ENCODE measurements around the gene TCERG1L.

Gene TCERG1L

DNA sequence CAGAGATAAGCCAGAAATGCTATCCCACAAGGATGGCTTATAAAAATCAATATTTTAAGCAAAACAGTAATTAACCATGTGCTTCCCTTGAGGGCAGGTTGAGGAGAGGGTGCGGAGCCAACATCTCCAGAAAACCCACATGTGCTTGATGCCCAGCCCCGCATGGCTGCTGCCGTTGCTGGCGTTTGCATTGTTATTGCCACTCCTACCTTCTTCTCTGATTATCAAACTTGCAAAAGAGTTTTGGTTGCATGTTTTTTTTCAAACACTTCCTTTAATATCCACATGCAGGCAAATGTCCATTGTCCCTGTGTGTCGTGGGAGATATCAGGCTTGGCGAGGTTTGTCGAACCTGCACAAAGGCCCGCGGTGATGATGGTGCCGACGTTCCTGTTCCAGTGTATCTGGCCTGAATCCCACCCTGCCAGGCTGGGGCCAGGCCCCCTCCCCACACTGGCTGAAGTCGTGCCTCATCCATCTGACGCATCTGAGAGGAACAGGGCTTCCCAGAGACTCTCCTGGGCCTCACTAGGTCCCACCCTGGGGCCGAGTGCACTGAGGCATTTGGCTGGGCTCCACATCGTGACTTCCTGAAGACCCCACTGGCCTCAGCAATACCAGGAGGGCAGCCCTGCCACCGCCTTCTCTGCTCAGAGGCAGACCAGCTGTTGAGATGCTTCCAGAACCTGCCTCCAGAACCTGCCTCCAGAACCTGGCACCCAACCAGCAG is 40.9 kb downstream of the TCERG1L start:
- no peak for DNase-seq

DNA sequence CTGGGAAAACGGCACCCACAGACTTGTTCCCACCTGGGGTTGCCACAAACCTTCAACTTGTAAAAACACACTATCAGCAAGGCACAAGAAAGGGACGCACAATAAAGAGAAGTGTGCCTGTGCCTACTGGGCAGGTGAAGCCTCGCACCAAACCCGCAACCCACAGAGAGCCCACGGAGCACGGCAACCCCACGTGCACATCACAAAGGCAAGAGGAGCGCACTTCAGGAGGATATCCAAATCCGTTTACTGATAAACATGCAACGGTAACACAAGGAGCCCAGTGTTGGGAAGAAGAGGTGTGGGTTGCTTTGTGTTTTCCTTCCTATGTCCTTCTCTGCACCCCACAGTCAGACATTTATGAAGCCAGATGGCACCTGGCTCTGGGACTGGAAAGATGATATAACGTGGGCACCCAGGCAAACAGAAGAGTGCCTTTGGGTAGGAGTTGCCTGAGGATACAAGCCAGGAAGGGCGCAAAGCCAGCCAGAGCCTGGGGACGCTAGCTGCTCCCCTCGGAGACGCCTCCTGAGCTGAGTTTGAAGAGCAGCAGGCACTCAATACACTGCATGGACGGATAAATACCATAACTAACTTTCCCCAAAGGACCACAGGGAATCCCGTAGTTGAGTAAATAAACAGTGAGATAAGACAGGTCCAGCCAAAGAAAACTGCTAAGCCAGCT is 41.6 kb downstream of the TCERG1L start:
- DNase-seq: no peak

DNA sequence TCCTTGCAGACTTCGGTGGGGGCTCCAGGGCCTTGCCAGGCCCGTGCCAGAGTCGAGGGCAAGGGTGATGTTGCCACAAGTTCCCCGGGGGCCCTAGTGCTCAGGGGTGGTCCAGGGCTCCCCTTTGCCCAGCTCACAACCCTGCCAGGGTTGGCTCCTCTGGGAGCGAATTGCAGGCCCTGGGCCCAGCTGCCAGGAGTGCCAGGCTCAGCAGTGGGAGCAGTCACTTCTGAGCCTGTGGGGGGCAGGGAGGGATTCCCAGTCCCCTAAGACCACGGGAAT is 43.8 kb downstream of the TCERG1L start:
- no peak for DNase-seq

DNA sequence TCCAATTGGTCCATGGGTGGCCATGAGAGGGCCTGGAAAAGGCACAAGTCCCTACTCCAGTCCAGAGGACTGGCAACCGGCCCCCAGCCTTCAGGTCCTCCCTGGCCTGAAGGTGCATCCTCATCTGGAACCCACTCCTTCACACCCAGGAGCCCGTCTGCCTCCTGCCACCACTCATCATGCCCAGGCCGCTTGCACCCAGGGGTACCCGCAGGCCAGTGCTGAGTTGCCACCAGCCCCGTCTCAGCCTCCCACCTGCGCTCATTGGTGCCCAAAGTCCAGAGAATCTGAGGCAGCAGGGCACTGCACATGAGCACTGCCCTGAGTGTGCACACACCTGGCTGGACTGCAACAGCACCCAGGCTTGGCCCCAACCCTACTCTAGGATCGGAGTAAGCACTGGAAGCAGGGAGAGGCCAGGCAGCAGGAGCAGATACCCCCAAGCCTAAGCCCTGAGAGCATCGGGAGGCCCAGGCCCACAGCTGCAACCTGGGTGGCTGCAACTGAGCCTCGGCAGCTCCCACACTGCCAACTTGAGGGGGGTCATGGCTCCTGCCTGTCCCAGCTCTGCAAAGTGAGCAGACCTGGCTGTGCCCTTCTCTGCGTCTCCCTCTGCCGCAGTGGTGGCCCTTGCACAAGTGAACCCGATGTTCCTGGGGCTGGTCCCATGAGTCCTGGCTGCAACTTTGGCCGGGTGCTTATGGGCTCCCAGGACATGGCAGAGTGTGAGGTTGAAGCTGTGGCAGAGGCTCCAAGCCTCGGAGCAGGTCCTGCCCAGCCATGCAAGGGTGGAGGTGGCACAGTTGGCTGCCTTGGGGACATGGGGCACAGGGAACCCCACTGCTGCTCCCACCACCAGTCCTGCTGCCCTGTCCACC is 44.3 kb downstream of the TCERG1L start:
- DNase-seq: no peak

DNA sequence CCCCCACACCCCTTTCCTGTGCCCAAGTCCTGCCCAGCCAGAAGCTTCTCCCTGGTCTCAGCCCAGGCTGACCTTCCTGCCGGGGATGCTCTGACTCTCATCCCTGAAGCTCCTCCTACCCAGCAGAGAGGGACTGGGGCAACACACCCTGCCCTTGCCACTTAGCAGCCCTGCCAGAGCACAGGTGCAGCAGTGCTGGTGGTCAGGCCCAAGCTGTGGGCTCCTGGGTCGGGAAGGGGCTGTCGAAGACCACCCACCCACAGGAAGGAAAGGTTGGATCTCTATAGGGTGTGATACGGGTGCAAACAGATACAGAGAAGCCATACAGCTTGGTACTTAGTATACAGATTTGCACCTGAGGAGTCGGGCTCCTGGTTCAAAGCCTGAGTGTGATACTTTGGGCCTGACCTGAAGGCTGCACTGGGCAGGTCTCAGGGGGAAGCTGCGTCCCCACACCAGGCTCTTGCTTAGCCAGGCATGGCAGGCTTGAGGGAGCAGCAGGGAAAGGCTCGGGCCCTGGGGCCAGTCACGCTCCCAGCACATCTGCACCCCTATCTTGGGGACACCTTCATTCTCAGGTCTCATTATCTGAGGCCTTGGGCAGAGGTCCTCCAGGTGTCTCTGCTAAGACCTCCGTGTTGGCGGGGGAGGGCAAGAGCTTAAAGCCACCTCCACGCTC is 47.3 kb downstream of the TCERG1L start:
- no peak for DNase-seq

DNA sequence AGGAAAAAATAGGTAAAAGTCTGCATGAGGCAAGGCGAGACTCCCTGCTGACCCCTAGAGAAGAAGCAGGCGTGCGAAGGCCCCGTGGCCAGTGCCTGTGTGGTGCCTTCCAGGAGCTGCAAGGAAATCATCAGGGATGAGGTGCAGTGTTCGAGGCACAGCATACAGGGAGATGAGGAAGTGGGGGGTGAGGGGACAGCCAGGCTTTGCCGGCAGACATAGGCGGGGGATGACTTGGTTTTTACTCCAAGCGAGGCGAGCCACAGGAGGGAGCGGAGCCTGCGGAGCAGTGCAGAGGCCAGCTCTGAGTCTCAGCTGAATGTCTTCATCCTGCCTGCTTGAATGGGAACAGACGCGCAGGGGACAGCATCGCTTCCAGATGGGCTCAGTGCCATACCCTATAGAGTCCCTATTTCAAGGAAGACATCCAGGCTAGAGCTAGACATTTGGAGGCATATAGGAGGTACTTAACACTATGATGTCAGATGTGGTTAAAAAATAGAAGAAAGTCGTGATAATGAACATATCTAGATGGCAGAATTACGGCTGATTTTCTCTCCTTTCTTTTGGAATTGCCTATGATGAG is 49.5 kb downstream of the TCERG1L start:
- DNase-seq: no peak

DNA sequence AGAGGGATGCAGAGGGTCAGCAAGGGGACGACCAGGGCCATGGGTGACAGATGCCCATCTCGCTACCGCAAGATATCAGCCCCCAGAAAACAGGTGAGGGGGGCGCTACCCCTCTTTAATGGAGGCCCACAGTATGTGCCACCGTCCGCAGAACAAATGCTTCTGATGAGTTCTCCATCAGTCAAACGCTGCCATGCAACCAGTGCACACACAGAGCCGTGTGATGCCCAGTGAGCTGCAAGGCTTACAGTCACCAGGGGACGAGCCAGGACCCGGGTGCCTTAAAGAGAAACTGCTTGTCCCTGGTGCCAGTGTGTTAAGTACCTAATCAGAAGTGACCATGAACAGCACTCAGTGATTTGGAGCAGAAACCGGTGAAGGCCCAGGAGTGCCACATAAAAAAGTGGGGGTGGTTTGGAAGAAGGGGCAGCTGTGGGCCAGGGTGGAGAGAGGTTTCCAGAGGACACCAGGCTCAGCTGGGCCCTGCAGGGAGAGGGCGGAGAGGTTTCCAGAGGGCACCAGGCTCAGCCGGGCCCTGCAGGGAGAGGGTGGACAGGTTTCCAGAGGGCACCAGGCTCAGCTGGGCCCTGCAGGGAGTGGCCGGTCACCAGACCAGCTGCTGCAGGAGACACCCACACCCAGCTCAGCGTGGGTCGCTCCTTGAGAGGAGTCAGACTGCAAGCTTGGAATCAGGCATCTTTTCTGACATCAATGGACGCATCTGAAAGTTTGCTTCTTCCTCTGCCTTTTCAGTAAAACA is 50.9 kb downstream of the TCERG1L start:
- DNase-seq: no peak

DNA sequence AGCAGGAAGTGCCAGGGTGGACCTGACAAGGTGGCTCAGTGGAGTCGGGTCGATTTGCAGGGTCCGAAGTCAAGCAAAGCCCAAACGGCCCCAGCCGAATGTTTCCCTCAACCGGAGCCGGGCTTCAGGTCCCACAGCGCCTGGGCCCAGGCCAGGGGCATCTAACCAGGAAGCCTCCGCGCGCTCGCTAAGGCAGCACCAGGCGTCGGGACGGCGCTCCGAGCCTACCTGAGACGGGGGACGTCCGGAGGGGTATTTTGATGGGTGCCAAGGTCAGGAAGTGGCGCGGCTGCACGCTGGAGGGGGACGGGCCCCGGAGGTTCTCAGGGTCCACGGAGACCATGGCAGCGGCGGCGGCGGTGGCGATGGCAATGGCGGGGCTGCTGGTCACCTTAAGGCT is 51.5 kb downstream of the TCERG1L start:
- DNase-seq: no peak

DNA sequence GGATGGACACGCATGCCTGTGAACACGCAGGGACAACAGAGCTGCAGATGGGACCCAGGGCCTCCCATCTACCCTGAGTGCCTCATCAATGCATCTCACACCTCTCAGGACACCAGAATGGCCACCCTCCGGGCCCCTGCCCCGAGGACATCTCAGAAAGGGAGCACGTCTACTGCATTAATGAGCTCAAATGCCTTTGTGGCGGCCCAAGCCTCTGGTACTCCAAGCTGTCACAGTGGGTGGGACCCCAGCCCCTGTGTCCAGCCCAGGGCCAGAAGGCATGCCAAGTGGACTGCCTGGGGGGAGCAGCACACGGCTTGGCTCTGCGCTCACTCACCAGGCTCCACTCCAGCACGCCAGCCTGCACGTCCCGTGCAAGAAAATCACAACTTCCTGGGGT is 52.0 kb downstream of the TCERG1L start:
- DNase-seq: no peak

DNA sequence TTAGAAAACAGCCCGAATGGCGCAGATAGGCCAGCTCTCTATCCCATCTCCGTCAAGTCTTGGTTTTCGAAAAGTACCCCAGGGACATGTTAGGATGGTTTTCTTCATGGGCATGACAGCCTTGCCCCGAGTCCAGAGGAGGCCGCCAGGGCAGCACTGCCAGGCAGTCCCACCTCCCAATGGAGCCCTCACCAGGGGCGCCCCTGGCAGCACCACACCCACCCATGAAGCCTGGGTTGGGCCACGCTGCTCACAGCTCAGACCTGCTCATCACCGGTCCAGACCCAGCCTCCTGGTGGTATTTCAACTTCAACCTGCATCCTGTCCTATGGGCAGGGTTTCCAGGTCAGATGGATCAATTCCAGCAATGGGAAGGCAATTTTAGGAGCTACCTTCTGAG is 53.3 kb downstream of the TCERG1L start:
- DNase-seq: no peak

DNA sequence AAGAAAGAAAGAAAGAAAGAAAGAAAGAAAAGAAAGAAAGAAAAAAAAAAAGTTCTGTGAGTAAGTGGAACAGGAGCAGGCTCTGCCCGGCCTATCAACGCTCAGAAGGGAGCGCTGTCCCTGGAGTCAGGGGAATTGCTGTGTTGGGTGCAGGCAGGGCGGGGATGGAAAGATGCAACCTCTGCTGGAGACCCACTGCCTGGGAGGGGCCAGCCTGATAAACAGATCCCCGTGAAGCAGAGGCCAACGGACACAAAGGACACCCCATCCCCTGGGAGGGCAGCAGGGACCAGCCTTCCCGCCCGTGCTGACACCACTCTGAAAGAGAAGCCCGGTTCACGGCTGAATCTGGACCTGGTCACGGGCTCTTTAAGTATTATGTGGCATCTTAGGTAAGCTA is 54.5 kb downstream of the TCERG1L start:
- no peak for DNase-seq

DNA sequence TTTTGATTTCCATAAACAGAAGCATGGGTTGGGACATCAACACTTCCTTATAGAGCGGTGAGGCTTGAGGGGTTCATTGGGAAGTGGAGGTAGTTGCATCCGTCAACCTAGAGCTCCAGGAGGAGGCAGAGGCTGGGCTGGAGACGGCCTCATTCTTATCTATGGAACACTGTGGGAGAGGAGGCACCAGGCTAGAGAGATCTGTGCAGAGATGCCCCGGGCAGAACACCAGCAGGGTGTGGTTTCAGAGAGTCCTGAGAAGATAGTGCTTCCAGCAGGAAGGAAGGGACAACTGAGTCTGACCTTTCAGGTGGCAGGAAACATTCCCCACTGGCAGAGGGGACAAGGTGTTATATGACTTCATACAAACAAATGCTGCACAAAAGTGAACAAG is 56.7 kb downstream of the TCERG1L start:
- no peak for DNase-seq

DNA sequence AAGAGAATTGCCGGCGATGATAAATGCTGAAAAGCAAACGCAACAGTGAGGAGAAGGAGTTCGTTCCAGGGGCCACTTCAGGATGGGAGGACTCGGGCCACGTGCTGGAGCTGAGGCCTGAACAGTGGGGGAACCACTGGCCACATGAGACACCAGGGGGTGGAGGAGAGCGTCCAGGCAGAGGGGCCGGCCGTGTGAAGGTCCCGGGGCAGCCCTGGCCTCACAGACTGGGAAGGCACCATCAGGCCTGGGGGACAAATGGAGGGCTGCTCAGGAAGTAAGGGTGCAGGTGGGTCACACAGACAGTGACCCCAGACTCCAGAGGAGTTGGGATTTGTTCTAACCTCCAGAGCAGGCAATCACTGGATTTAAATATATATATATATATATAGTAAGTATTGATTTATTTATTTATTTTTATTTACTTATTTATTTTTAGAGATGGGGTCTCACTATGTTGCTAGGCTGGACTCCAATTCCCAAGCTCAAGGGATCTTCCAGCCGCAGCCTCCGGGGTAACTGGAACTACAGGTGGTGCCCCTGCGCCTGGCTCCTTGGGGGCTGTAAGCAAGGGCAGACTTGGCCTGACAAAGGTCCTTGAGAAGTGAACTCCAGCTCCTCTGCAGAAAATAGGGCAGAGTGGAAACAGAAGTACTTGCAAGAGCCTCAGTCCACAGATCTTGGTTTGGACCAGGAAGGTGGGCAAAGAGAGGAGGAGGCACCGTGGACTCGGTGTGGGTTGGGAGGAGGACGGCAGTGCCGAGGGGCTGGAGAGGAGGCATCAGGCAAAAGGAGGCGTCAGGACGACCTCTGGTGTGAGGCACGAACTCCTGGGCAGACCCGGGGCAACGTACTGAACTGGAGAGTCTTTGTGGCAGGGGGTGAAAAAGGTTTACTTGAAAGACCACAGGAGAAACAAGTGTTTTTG is 57.3 kb downstream of the TCERG1L start:
- no peak for DNase-seq

DNA sequence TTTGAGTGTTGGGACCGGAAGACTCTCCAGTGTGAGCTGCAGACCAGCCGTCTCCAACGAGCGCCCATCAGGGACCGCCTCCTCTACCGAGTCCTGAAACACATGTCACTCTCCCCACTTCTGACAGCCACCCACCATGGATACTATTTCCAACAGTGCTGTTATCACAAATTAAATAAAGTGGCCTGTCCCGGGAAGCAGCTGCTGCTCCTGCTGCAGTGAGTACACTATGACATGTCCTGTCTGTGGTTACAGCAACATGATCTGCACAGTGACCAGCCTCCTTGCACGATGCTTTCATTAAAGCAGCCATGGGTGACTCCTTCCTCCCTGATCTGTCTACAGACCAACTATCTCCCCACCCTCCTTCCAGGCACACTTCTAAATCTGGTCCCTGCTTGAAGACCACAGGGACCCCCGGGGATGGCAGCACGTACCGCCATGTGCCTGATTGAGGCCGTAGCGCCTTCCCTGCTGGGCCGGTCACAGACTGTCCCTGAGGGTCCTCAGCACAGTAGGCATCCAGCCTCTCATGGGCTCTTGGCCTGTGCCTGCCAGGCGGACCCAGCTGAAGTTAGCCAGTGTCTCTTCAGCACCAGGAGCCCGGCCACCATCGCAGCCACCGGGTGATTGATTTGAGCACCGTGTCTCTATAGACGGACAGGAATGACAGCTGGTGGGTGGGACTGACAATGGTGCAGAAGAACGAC is 58.8 kb downstream of the TCERG1L start:
- no peak for DNase-seq

DNA sequence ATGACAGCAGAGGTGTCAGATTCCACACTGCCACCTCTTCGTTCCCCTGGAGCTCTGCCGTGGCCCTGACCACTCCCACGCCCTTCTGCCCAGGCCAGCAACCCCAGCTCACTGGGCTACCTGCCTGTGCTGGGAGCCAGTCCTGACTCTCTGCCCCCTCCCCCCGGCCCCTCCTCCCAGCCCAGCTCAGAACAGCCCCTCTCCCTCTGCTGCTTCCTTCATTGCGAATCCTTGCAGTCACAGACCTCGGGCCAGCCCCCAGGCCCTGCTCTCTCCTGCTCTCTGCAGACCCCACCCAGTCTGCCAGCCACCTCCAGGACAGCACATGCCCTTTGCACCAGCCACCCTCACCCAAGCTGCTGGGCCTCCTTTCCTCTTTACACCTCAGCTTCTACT is 60.4 kb downstream of the TCERG1L start:
- no peak for DNase-seq

DNA sequence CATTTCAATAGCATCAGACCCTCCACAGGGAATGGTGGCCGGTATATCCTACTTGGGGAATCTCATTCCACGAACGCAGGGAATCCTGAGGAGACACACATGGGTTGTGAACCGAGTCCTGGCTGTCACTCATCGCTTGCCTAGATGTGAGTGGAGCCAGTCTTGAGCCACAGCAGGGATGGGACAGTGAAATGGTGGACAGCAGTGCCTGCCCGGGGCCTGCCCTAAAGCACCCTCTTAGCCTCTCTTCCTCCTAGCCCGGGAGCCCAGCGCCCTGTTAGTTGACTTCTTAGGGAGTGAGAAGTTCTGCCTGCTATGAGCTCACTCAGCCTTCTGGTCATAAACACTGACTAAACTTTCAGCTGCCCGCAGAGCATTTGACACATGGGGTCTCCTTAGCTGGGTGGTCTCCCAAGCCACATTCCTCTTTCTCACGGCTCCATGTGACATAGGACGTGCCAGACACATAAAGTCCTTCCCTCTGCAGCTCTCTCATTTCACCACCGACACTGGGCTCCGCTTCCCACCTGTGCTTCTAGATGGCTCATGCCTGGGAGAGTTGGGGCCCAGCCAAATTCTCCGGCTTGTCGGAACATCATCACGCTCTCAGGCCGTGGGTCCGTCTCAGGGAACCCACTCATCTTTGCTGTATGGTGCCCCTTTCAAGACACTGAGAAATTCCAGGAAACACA is 60.9 kb downstream of the TCERG1L start:
- no peak for DNase-seq

DNA sequence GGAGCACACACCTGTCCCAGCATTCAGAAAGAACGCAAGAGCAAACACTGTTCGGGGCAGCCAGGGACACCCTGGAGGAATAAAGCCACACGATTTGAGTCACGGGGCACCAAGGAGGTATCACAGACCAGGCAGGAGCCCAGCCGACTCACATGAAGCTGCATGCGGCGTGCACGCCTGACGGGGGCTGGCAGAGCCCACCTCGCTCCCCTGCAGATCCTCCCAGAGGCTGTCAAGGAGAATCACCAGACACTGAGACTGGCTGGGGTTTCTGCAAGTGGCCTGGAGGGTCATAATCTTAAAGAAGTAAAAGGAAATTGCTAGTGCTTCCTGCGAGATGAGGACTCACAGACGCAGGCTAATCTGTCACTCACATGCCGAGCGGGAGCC is 61.6 kb downstream of the TCERG1L start:
- DNase-seq: no peak

DNA sequence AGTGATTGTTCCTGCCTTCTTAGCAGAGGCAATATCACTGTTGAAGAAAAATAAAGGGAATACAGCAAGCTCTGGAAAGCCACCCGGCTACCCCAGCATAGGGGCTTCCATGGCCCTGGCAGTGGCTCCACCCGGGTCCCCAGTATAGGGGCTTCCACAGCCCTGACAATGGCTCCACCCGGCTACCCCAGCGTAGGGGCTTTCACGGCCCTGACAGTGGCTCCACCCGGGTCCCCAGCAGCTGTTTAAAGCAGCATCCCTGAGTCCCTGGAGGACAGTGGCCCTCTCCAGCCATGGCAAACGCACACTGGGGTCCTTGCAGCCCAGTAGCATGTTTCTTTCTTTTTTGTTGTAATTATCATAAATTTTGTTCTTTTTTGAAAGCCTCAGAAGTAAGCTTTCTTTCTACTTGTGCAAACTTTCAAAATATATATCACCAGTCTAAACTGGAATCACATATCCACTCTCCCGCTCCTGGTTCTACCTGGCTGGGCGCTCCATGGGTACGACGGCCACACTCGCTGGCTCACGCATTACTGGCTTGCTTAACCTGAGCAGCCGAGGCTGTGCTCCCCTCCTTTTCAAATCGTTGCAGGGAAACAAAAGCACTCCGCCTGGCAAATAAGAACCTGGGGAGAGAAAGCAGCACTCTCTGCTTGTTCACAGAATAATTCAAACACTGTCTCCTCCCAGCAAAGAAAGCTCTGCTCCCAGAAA is 62.1 kb downstream of the TCERG1L start:
- no peak for DNase-seq
